Endothelial cell of umbilical vein (primary cell): ENCODE results near the gene NTN1. TPM values are rescaled to one million over a fixed set of nuclear protein-coding genes. Genes with fewer than 3 reads are reported as not detected.

ENCODE experiments used
- Bru-seq: library from RNA; stranded (reverse); fragments of 400-500 nt; gene quantifications from one replicate; lab custom pipeline; 2021; lab: Mats Ljungman, UMichigan
- BruChase-seq, 2 experiments: library from RNA; stranded (reverse); fragments of 400-500 nt; gene quantifications; one replicate each; lab custom pipeline; 2021; lab: Mats Ljungman, UMichigan
- BruUV-seq: library from RNA; stranded (reverse); fragments of 400-500 nt; replicated peaks from 2 replicates; lab custom pipeline; 2021; lab: Mats Ljungman, UMichigan
- CTCF ChIA-PET: fragments of 300-600, 350-600 bp; sonication (Branson Sonifier 250); formaldehyde crosslinking; loops from one replicate; lab custom pipeline; 2021; ENCODE audit warnings: antibody characterized with exemption, inconsistent platforms; lab: Charles Lee
- POLR2A ChIA-PET: fragments of 300-600, 350-600 bp; sonication (Branson Sonifier 250); formaldehyde crosslinking; loops from one replicate; lab custom pipeline; 2021; ENCODE audit warnings: antibody characterized with exemption, inconsistent platforms; lab: Charles Lee
- DNase-seq: peaks from one replicate; pipeline ENCODE4 v3.0.0-alpha.2; 2011; ENCODE audit warnings: low read depth, low spot score
- FAIRE-seq: peaks from 2 replicates; lab custom pipeline; 2011; peaks lifted over from hg19 to GRCh38; lab: Jason Lieb, UNC
- H2AFZ ChIP-seq: 2 replicates; pipeline ENCODE4 v1.6.0; 2012; ENCODE audit warnings: low read depth, low read length, control low read depth, inconsistent platforms
- H3K27ac ChIP-seq: 2 replicates; pipeline ENCODE4 v1.5.1; 2011; ENCODE audit warnings: low read depth, mild to moderate bottlenecking, control low read depth, low read length, moderate library complexity; ENCODE audit not compliant: insufficient read depth
- H3K27me3 ChIP-seq, 2 experiments: 2 replicates each; pipeline versions ENCODE4 v1.6.0 to v1.6.1; 2011; ENCODE audit warnings: low read length in 2 of 2, mixed read lengths in 1 of 2; ENCODE audit not compliant: control insufficient read depth in 2 of 2, insufficient read depth in 2 of 2
- H3K36me3 ChIP-seq, 2 experiments: 2 replicates in 1 of 2; 3 replicates in 1 of 2; pipeline ENCODE4 v1.5.1; 2011; ENCODE audit warnings: low read length in 2 of 2, mild to moderate bottlenecking in 1 of 2, moderate library complexity in 1 of 2; ENCODE audit not compliant: control insufficient read depth in 2 of 2, insufficient read depth in 2 of 2; ENCODE audit errors: extremely low read depth in 1 of 2
- H3K4me1 ChIP-seq: 3 replicates; pipeline ENCODE4 v1.5.1; 2011; ENCODE audit warnings: mild to moderate bottlenecking, low read length; ENCODE audit not compliant: control insufficient read depth, insufficient read depth; ENCODE audit errors: extremely low read depth
- H3K4me2 ChIP-seq: 2 replicates; pipeline ENCODE4 v1.6.1; 2011; ENCODE audit warnings: low read length, control low read depth, mixed read lengths; ENCODE audit not compliant: insufficient read depth
- H3K4me3 ChIP-seq, 3 experiments: fragments of 200-600 bp in 1 of 3; sonication (generic), shearing (Covaris generic) in 1 of 3; replicated peaks in 1 of 3; 2 replicates each; pipeline ENCODE4 v1.5.1; 2011 to 2016; ENCODE audit warnings: control low read depth in 3 of 3, low read length in 3 of 3, mild to moderate bottlenecking in 2 of 3, inconsistent platforms in 1 of 3, low read depth in 1 of 3, moderate library complexity in 1 of 3; ENCODE audit not compliant: insufficient read depth in 1 of 3
- H3K79me2 ChIP-seq: 2 replicates; pipeline ENCODE4 v1.6.0; 2012; ENCODE audit warnings: low read length, inconsistent platforms; ENCODE audit not compliant: control insufficient read depth, insufficient read depth
- H3K9ac ChIP-seq: replicated peaks from 2 replicates; pipeline ENCODE3; 2011; ENCODE audit warnings: low read length, control low read depth; ENCODE audit not compliant: insufficient read depth; ENCODE audit errors: extremely low read depth
- H3K9me1 ChIP-seq: replicated peaks from 3 replicates; pipeline ENCODE4 v1.6.0; 2011; ENCODE audit warnings: mild to moderate bottlenecking, low read length; ENCODE audit not compliant: control insufficient read depth, insufficient read depth; ENCODE audit errors: extremely low read depth
- H3K9me3 ChIP-seq: replicated peaks from 2 replicates; pipeline ENCODE4 v1.5.1; 2012; ENCODE audit warnings: low read length, inconsistent platforms; ENCODE audit not compliant: control insufficient read depth, insufficient read depth
- H4K20me1 ChIP-seq: replicated peaks from 2 replicates; pipeline ENCODE3; 2011; ENCODE audit warnings: mild to moderate bottlenecking, low read length; ENCODE audit not compliant: control insufficient read depth, insufficient read depth; ENCODE audit errors: extremely low read depth
- CTCF ChIP-seq, 2 donors: IDR thresholded peaks; 1 replicate in 1 of 2; 2 replicates in 1 of 2; pipeline ENCODE4 v1.5.1; 2011; ENCODE audit warnings: low read length in 2 of 2, mild to moderate bottlenecking in 2 of 2, moderate library complexity in 2 of 2, control low read depth in 1 of 2, inconsistent platforms in 1 of 2, low read depth in 1 of 2; ENCODE audit not compliant: insufficient read depth in 1 of 2; ENCODE audit errors: extremely low read depth in 1 of 2
- EZH2 ChIP-seq: IDR thresholded peaks from 2 replicates; pipeline ENCODE4 v1.6.1; 2012; ENCODE audit warnings: borderline replicate concordance, low read depth, mild to moderate bottlenecking, moderate library complexity, low read length, inconsistent platforms; ENCODE audit not compliant: severe bottlenecking
- FOS ChIP-seq: IDR thresholded peaks from 2 replicates; pipeline ENCODE4 v1.6.1; 2011; ENCODE audit warnings: mild to moderate bottlenecking, low read length, moderate library complexity, borderline replicate concordance; ENCODE audit not compliant: insufficient read depth
- GATA2 ChIP-seq: IDR thresholded peaks from 2 replicates; pipeline ENCODE4 v1.7.0; 2011; ENCODE audit warnings: low read depth, mild to moderate bottlenecking, moderate library complexity, mixed read lengths, low read length; ENCODE audit not compliant: insufficient read length, insufficient read depth
- JUN ChIP-seq: IDR thresholded peaks from 2 replicates; pipeline ENCODE4 v1.6.1; 2011; ENCODE audit warnings: borderline replicate concordance, low read depth; ENCODE audit not compliant: insufficient read length, insufficient read depth
- MYC ChIP-seq: IDR thresholded peaks from one replicate; pipeline ENCODE4 v1.6.1; 2011; ENCODE audit warnings: mild to moderate bottlenecking, low read depth, low read length
- POLR2A ChIP-seq: IDR thresholded peaks from 2 replicates; pipeline ENCODE4 v1.6.1; 2012; ENCODE audit warnings: low read depth, mild to moderate bottlenecking, control low read depth, low read length
- POLR2AphosphoS5 ChIP-seq: IDR thresholded peaks from 2 replicates; pipeline ENCODE4 v1.6.1; 2012; ENCODE audit warnings: low read depth, mild to moderate bottlenecking, control low read depth, low read length, moderate library complexity; ENCODE audit not compliant: insufficient read depth
- dilution Hi-C: fragments of 300-500 bp; cut with MboI; formaldehyde crosslinking; loops from one replicate; pipeline ENCODE4 v1.15.0; 2019; ENCODE audit warnings: low sequenced_read_pairs; ENCODE audit not compliant: extremely low pct_ligation_motif_present
- intact Hi-C: fragments of 100-400 bp; cut with micrococcal nuclease; formaldehyde crosslinking; loops from one replicate; pipeline ENCODE4 v1.10.0; 2022
- long read RNA-seq: library from polyadenylated mRNA; stranded (forward); transcript quantifications from one replicate; pipeline ENCODE4 v2.0.0, GENCODE V29; 2021
- polyA minus RNA-seq, 3 experiments: library from RNA; depleted of rRNA, polyadenylated mRNA; stranded (reverse); fragments of >200 nt; gene quantifications; 1 replicate in 1 of 3; 2 replicates in 2 of 3; pipeline ENCODE4 v1.2.3, GENCODE V29; 2011
- polyA plus RNA-seq, 4 experiments: library from polyadenylated mRNA; depleted of rRNA in 3 of 4; stranded (reverse) in 3 of 4; unstranded in 1 of 4; fragments of >200 nt; gene quantifications; 2 replicates each; pipeline versions ENCODE4 v1.2.1 to v1.2.3, GENCODE V29; 2011 to 2012; ENCODE audit warnings: missing spikeins in 1 of 4
- total RNA-seq: library from RNA; stranded (reverse); gene quantifications from 2 replicates; pipeline ENCODE4 v1.2.3, GENCODE V29; 2021
- TF ChIP-seq, protein P1 (sequence below): IDR thresholded peaks from 2 replicates; pipeline ENCODE4 v1.6.1; 2011; ENCODE audit not compliant: insufficient read depth, insufficient read length

The NTN1 gene
- 0.18 TPM in 2 replicates for total RNA-seq
- 0.10 and 0.13 TPM in 2 replicates for polyA plus RNA-seq
- polyA plus RNA-seq (2011; cell fraction: cytosol; rRNA removed): 0.05 and 0.08 TPM in 2 replicates
- polyA plus RNA-seq (2011; cell fraction: nucleus; rRNA removed): 0.18 and 0.22 TPM in 2 replicates
- polyA plus RNA-seq (2012): 0.08 and 0.15 TPM in 2 replicates
- polyA minus RNA-seq: 0.08 and 0.10 TPM in 2 replicates
- polyA minus RNA-seq (2011; cell fraction: cytosol; rRNA and poly(A)+ RNA removed): not detected
- 0.14 TPM in 1 of 2 replicates, not detected in the other for polyA minus RNA-seq (2011; cell fraction: nucleus; rRNA and poly(A)+ RNA removed)
- percentile 8 among the genes with signal in this experiment for Bru-seq, nascent RNA
- percentile 13 among the genes with signal in this experiment for BruChase-seq, experiment 1, labeled RNA remaining after a 6-hour chase
- percentile 12 among the genes with signal in this experiment for BruChase-seq, experiment 2, labeled RNA remaining after a 2-hour chase
- long read RNA-seq: 0 reads

- H3K4me3 ChIP-seq: peak within 1 kb of the TSS; percentile 16 to 37 (median 36)
- no peaks in the 10 kb centered on the region for H3K36me3 ChIP-seq
- no peak within 1 kb of the TSS for H3K27ac ChIP-seq
- BruUV-seq: no TSS peak
- no peak for TF ChIP-seq CTCF (IDR thresholded peaks at IDR 0.05; ENCODE audit: extremely low read depth in 1 of 2, insufficient read depth in 1 of 2, low read depth in 1 of 2, low read length in 2 of 2)
- TF ChIP-seq POLR2A: no peak
- TF ChIP-seq, protein P1, sequence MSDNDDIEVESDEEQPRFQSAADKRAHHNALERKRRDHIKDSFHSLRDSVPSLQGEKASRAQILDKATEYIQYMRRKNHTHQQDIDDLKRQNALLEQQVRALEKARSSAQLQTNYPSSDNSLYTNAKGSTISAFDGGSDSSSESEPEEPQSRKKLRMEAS: no peak
- no peak for TF ChIP-seq POLR2AphosphoS5
- TF ChIP-seq MYC: no peak
- TF ChIP-seq GATA2: no peak
- no peak for TF ChIP-seq EZH2
- TF ChIP-seq FOS: no peak
- no peak for TF ChIP-seq JUN
- H4K20me1 ChIP-seq: no peaks in the 10 kb centered on the region
- H3K27me3 ChIP-seq: peaks cover 24 to 54% of the 10 kb centered on the region in 2 experiments
- FAIRE-seq (no peak), DNase-seq (no peak)
- no peaks in the 10 kb centered on the region for H3K79me2 ChIP-seq
- H3K4me2 ChIP-seq: peak within 1 kb of the TSS; percentile 58
- no peaks in the 10 kb centered on the region for H3K9me1 ChIP-seq
- dilution Hi-C loops: no loop called here
- no peaks in the 10 kb centered on the region for H3K9me3 ChIP-seq
- CTCF ChIA-PET: interaction anchor here (0.9 to 1.6 kb wide), 4 partner anchors 18 to 501 kb away, joined by 3 to 9 read pairs (median 4); no protein-coding TSS in a partner anchor
- peaks cover 2% of the 10 kb centered on the region for H3K4me1 ChIP-seq
- POLR2A ChIA-PET: no interaction called here
- intact Hi-C loops: no loop called here
- H2AFZ ChIP-seq: peak within 1 kb of the TSS; percentile 41
- no peak within 1 kb of the TSS for H3K9ac ChIP-seq
Observed at GRCh38 chr17:9021158-9021991, at the start of gene NTN1. NTN1 (plus strand) TSS chr17:9021510; CDS start chr17:9022374, 864 bp downstream.
